ENCODE measurements around the gene PSMD14.
"Not testable (repeated sequence)": the region's sequence is repeated elsewhere in the genome, so short reads cannot be mapped to it uniquely, and the experiment has no call there.

- not testable (repeated sequence) for TF ChIP-seq CTCF (IDR thresholded peaks at IDR 0.05; ENCODE audit: low read depth, low read length); POLR2A (IDR thresholded peaks at IDR 0.05; ENCODE audit: extremely low read depth, insufficient read length); MAX (IDR thresholded peaks at IDR 0.05; ENCODE audit: low read depth, low read length); MYC (IDR thresholded peaks at IDR 0.05; ENCODE audit: low read depth, low read length)
These were observed 52.0 kb downstream of the PSMD14 start for GRCh38 chr2:161360095-161360654.
